ENCODE data around the gene PARD3B. TPM values are rescaled to one million over a fixed set of nuclear protein-coding genes. Genes with fewer than 3 reads are reported as not detected.

PARD3B gene
- total RNA-seq, 1 donor, result 53.1 TPM

GRCh38 chr2:205091411-205091810, 546.1 kb downstream of the PARD3B start:
- TF ChIP-seq CTCF (IDR thresholded peaks at IDR 0.05; ENCODE audit: insufficient read depth, low read depth, low read length), result no peak
- DNase-seq (ENCODE audit: low read depth), result no peak
- H3K4me3 ChIP-seq (ENCODE audit: low read depth, low read length), result no peak overlapping the region

- H3K4me3 ChIP-seq (ENCODE audit: low read depth, low read length), result no peak overlapping the region
- DNase-seq (ENCODE audit: low read depth), result no peak
- TF ChIP-seq CTCF (IDR thresholded peaks at IDR 0.05; ENCODE audit: insufficient read depth, low read depth, low read length), result no peak
These were observed 548.8 kb downstream of the PARD3B start for GRCh38 chr2:205094031-205094430.

GRCh38 chr2:205103699-205104098, 558.4 kb downstream of the PARD3B start:
- no peak for TF ChIP-seq CTCF (IDR thresholded peaks at IDR 0.05; ENCODE audit: insufficient read depth, low read depth, low read length)
- no peak overlapping the region for H3K4me3 ChIP-seq (ENCODE audit: low read depth, low read length)
- no peak for DNase-seq (ENCODE audit: low read depth)

GRCh38 chr2:205107810-205108209, 562.5 kb downstream of the PARD3B start:
- no peak for TF ChIP-seq CTCF (IDR thresholded peaks at IDR 0.05; ENCODE audit: insufficient read depth, low read depth, low read length)
- no peak for DNase-seq (ENCODE audit: low read depth)
- no peak overlapping the region for H3K4me3 ChIP-seq (ENCODE audit: low read depth, low read length)

GRCh38 chr2:205115511-205115910, 570.2 kb downstream of the PARD3B start:
- H3K4me3 ChIP-seq (ENCODE audit: low read depth, low read length), result no peak overlapping the region
- no peak for TF ChIP-seq CTCF (IDR thresholded peaks at IDR 0.05; ENCODE audit: insufficient read depth, low read depth, low read length)
- DNase-seq (ENCODE audit: low read depth), result no peak

- no peak overlapping the region for H3K4me3 ChIP-seq (ENCODE audit: low read depth, low read length)
- no peak for TF ChIP-seq CTCF (IDR thresholded peaks at IDR 0.05; ENCODE audit: insufficient read depth, low read depth, low read length)
- DNase-seq (ENCODE audit: low read depth), result no peak
These were observed 571.9 kb downstream of the PARD3B start for GRCh38 chr2:205117125-205117524.

- H3K4me3 ChIP-seq (ENCODE audit: low read depth, low read length), result no peak overlapping the region
- DNase-seq (ENCODE audit: low read depth), result no peak
- TF ChIP-seq CTCF (IDR thresholded peaks at IDR 0.05; ENCODE audit: insufficient read depth, low read depth, low read length), result no peak
These were observed 573.9 kb downstream of the PARD3B start for GRCh38 chr2:205119136-205119535.
